ENCODE data around the gene CLIC3.
"Not testable (repeated sequence)": the region's sequence is repeated elsewhere in the genome, so short reads cannot be mapped to it uniquely, and the experiment has no call there.

CLIC3 gene

GRCh38 chr9:137016436-137016835 lies 20.1 kb upstream of the CLIC3 start:
- DNase-seq, result no peak

GRCh38 chr9:137015976-137016375 lies 19.6 kb upstream of the CLIC3 start:
- no peak for DNase-seq

GRCh38 chr9:137015540-137015930 lies 19.2 kb upstream of the CLIC3 start:
- no peak for DNase-seq

GRCh38 chr9:137014776-137015539 lies 18.6 kb upstream of the CLIC3 start:
- DNase-seq, result no peak

- DNase-seq, result no peak
Observed at GRCh38 chr9:137014166-137014565, 17.8 kb upstream of the CLIC3 start.

- DNase-seq, result no peak
Observed at GRCh38 chr9:137013571-137013940, 17.2 kb upstream of the CLIC3 start.

- DNase-seq, result no peak
Observed at GRCh38 chr9:137012694-137013570, 16.6 kb upstream of the CLIC3 start.

- no peak for DNase-seq
Observed at GRCh38 chr9:137011907-137012675, 15.7 kb upstream of the CLIC3 start.

- DNase-seq, result no peak
Observed at GRCh38 chr9:137011156-137011555, 14.8 kb upstream of the CLIC3 start.

GRCh38 chr9:137009938-137010732 lies 13.8 kb upstream of the CLIC3 start:
- DNase-seq, result no peak

GRCh38 chr9:137009217-137009616 lies 12.8 kb upstream of the CLIC3 start:
- no peak for DNase-seq

- DNase-seq, result no peak
Observed at GRCh38 chr9:137008312-137008711, 11.9 kb upstream of the CLIC3 start.

GRCh38 chr9:137007816-137008270 lies 11.5 kb upstream of the CLIC3 start:
- no peak for DNase-seq

GRCh38 chr9:137007108-137007815 lies 10.9 kb upstream of the CLIC3 start:
- DNase-seq, result no peak

GRCh38 chr9:137006116-137007003 lies 10.0 kb upstream of the CLIC3 start:
- no peak for DNase-seq

- DNase-seq, result not testable (repeated sequence)
Observed at GRCh38 chr9:137004285-137004684, 7.9 kb upstream of the CLIC3 start.

GRCh38 chr9:137002646-137003041 lies 6.3 kb upstream of the CLIC3 start:
- no peak for DNase-seq

- DNase-seq, result no peak
Observed at GRCh38 chr9:137001857-137002645, 5.7 kb upstream of the CLIC3 start.

- DNase-seq, result no peak
Observed at GRCh38 chr9:137000177-137000930, 4.0 kb upstream of the CLIC3 start.

Measured in NCI-H774 (cell line).